Gastrocnemius medialis (tissue), 4 donors: ENCODE measurements around the gene KMT5C.

Experiments
- POLR2A ChIP-seq, 2 donors: fragments of 450-650 bp; IDR thresholded peaks; one replicate each; pipeline ENCODE4 v1.6.1; 2017; ENCODE audit warnings: antibody characterized with exemption in 2 of 2, mild to moderate bottlenecking in 2 of 2, moderate library complexity in 2 of 2
- TF ChIP-seq, protein P1 (sequence below), 5 experiments: fragments of 450-650 bp in 3 of 5; fragments of 200-600 bp in 2 of 5; sonication (generic) in 2 of 5; IDR thresholded peaks in 4 of 5; conservative IDR thresholded peaks in 1 of 5; 1 replicate in 4 of 5; 2 replicates in 1 of 5; pipeline ENCODE4 v1.5.1; 2016 to 2019; ENCODE audit warnings: antibody characterized with exemption in 5 of 5, mild to moderate bottlenecking in 3 of 5, moderate library complexity in 3 of 5

DNA sequence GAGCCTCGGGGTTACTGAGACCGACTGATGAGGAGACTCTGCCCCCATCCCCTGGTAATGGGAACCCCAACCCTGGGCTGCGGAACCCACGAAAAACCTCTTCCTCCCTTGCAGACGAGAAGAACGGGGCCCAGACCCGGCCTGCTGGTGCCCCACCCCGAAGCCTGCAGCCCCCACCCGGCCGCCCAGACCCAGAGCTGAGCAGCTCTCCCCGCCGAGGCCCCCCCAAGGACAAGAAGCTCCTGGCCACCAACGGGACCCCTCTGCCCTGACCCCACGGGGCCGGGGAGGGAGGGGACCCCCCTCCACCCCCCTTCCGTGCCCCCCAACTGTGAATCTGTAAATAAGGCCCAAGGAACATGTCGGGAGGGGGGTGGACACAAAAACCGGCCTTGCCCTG is 27.9 kb upstream of the KMT5C start:
- TF ChIP-seq, protein P1, sequence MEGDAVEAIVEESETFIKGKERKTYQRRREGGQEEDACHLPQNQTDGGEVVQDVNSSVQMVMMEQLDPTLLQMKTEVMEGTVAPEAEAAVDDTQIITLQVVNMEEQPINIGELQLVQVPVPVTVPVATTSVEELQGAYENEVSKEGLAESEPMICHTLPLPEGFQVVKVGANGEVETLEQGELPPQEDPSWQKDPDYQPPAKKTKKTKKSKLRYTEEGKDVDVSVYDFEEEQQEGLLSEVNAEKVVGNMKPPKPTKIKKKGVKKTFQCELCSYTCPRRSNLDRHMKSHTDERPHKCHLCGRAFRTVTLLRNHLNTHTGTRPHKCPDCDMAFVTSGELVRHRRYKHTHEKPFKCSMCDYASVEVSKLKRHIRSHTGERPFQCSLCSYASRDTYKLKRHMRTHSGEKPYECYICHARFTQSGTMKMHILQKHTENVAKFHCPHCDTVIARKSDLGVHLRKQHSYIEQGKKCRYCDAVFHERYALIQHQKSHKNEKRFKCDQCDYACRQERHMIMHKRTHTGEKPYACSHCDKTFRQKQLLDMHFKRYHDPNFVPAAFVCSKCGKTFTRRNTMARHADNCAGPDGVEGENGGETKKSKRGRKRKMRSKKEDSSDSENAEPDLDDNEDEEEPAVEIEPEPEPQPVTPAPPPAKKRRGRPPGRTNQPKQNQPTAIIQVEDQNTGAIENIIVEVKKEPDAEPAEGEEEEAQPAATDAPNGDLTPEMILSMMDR (IDR thresholded peaks at IDR 0.05 in 4 of 5, conservative IDR thresholded peaks at IDR 0.05 in 1 of 5), result no peak
- TF ChIP-seq POLR2A (IDR thresholded peaks at IDR 0.05), result no peak
